DOHH2 (cell line): ENCODE data around the gene ERCC4.

Experiments
- H3F3A ChIP-seq: fragments of 200-600 bp; sonication (generic), shearing (Covaris generic); 2 replicates; pipeline ENCODE4 v1.6.0; 2016; ENCODE audit warnings: antibody characterized with exemption, mild to moderate bottlenecking; ENCODE audit not compliant: control insufficient read depth, insufficient read depth
- H3K27ac ChIP-seq: fragments of 200-600 bp; sonication (generic); 2 replicates; pipeline ENCODE4 v1.5.1; 2014; ENCODE audit warnings: low read depth, mild to moderate bottlenecking, low read length, moderate library complexity
- H3K27me3 ChIP-seq: fragments of 200-600 bp; sonication (generic); 2 replicates; pipeline ENCODE4 v1.6.1; 2014; ENCODE audit warnings: mild to moderate bottlenecking, low read length, mixed read lengths; ENCODE audit not compliant: control insufficient read depth
- H3K36me3 ChIP-seq: fragments of 200-600 bp; sonication (generic); 2 replicates; pipeline ENCODE4 v1.6.1; 2014; ENCODE audit warnings: mild to moderate bottlenecking, low read length, moderate library complexity, mixed read lengths; ENCODE audit not compliant: control insufficient read depth
- H3K4me1 ChIP-seq: fragments of 200-600 bp; sonication (generic); 2 replicates; pipeline ENCODE4 v1.6.1; 2014; ENCODE audit warnings: mild to moderate bottlenecking, low read length, mixed read lengths; ENCODE audit not compliant: control insufficient read depth
- H3K4me2 ChIP-seq: fragments of 200-600 bp; sonication (generic); 2 replicates; pipeline ENCODE4 v1.6.0; 2014; ENCODE audit warnings: mild to moderate bottlenecking, low read length, moderate library complexity
- H3K4me3 ChIP-seq: fragments of 200-600 bp; sonication (generic); 2 replicates; pipeline ENCODE4 v1.5.1; 2014; ENCODE audit warnings: mild to moderate bottlenecking, low read length, mixed read lengths
- H3K79me2 ChIP-seq: fragments of 200-600 bp; sonication (generic); 2 replicates; pipeline ENCODE4 v1.6.1; 2014; ENCODE audit warnings: mild to moderate bottlenecking, low read length, mixed read lengths; ENCODE audit not compliant: control insufficient read depth
- H3K9me2 ChIP-seq: fragments of 200-600 bp; sonication (generic); replicated peaks from 2 replicates; pipeline ENCODE4 v1.6.1; 2014; ENCODE audit warnings: mild to moderate bottlenecking, low read length, mixed read lengths; ENCODE audit not compliant: control insufficient read depth
- H3K9me3 ChIP-seq: fragments of 200-600 bp; sonication (generic); 2 replicates; pipeline ENCODE4 v1.6.1; 2014; ENCODE audit warnings: antibody characterized with exemption, low read length, mixed read lengths; ENCODE audit not compliant: control insufficient read depth, insufficient read depth
- H4K20me1 ChIP-seq: fragments of 200-600 bp; sonication (generic); 2 replicates; pipeline ENCODE4 v1.6.0; 2014; ENCODE audit warnings: low read depth, mild to moderate bottlenecking, antibody characterized with exemption, low read length, moderate library complexity; ENCODE audit not compliant: control insufficient read depth, insufficient read depth
- EZH2phosphoT487 ChIP-seq: fragments of 200-600 bp; sonication (generic); IDR thresholded peaks from 2 replicates; pipeline ENCODE4 v1.6.1; 2017; ENCODE audit warnings: borderline replicate concordance, mild to moderate bottlenecking, antibody characterized with exemption, low read length, moderate library complexity, mixed read lengths
- TF ChIP-seq, protein P1 (sequence below): fragments of 200-600 bp; sonication (generic); IDR thresholded peaks from one replicate; pipeline ENCODE4 v1.5.1; 2014; ENCODE audit warnings: antibody characterized with exemption, mild to moderate bottlenecking, low read depth, low read length; ENCODE audit not compliant: poor library complexity, severe bottlenecking

The ERCC4 gene

DNA sequence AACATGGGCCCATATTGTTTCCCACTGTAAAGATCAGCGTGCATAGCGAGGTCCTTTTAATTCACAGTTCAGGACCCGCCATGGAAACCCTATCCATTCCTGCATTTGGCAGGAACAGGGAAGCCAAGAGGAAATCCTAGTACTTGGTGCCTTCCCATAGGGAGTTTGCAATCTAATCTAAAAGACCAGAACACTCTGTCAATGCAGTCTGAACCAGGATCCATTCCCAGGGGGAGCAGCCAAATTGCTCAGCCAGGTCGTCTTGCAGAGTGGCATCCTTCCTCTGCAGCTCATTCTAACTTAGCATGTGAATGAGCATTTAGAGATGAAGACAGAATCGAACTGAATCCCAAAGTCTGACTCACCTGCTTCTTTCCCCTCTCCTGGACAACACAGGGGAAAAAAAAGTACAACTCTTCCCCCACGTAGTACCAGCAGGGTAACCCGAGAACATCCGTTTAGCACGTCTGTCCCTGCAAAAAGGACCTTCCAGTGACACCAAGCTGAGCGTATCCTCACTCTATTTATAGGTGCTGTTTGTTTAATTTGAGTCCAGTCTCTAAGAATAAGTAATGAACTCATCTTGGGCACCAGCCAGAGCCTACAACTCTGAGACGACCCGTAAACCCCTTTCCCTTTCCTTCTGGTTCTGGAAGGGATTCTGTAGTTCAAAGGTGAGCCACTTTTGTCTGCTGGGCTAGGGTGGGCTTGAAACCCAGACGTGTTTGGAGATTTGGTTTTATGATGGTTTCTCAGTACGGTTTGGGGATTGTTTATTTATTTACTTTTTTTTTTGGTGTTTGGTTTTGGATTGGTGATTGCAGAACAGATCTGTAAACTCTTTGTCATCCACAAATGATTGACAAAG lies 74.5 kb downstream of the ERCC4 start:
- Histone ChIP-seq H3K27ac (no peak overlapping the region), H4K20me1 (no peaks in the 10 kb centered on the region), H3K9me2 (no peaks in the 10 kb centered on the region), H3K36me3 (no peaks in the 10 kb centered on the region), H3K79me2 (no peaks in the 10 kb centered on the region), H3K9me3 (0 out of 2 replicates have a peak, but pooled peaks cover 2% of the 10 kb centered on the region), H3K4me1 (peaks cover 52% of the 10 kb centered on the region), H3K4me3 (no peak overlapping the region), H3K4me2 (no peak overlapping the region), H3K27me3 (no peaks in the 10 kb centered on the region), H3F3A (peaks cover 14% of the 10 kb centered on the region)
- no peak for TF ChIP-seq EZH2phosphoT487
- TF ChIP-seq, protein P1, sequence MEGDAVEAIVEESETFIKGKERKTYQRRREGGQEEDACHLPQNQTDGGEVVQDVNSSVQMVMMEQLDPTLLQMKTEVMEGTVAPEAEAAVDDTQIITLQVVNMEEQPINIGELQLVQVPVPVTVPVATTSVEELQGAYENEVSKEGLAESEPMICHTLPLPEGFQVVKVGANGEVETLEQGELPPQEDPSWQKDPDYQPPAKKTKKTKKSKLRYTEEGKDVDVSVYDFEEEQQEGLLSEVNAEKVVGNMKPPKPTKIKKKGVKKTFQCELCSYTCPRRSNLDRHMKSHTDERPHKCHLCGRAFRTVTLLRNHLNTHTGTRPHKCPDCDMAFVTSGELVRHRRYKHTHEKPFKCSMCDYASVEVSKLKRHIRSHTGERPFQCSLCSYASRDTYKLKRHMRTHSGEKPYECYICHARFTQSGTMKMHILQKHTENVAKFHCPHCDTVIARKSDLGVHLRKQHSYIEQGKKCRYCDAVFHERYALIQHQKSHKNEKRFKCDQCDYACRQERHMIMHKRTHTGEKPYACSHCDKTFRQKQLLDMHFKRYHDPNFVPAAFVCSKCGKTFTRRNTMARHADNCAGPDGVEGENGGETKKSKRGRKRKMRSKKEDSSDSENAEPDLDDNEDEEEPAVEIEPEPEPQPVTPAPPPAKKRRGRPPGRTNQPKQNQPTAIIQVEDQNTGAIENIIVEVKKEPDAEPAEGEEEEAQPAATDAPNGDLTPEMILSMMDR = no peak

DNA sequence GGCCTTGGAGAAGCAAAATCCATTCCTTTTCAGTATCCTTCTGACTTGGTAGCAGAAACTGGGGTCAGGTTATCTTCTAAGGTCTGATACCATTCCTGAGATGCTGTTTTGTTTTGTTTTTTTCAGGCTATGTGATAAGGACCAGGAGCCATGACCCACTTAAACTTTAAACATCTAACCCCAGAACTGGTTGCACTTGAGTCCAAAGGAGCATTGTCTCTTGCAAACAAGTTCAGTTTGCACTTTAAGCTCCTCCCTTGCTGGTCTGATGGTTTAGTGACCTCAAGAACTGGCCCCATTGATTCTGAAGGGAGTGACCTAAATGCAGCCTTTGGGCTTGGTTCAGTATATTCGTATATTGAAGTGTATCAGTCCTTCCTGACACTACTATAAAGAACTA lies 75.2 kb downstream of the ERCC4 start:
- H3K4me2 ChIP-seq = no peak overlapping the region
- no peak overlapping the region for H3K4me3 ChIP-seq
- no peaks in the 10 kb centered on the region for H3K79me2 ChIP-seq
- no peak overlapping the region for H3K27ac ChIP-seq
- H3K36me3 ChIP-seq = no peaks in the 10 kb centered on the region
- H3K9me3 ChIP-seq = 0 out of 2 replicates have a peak, but pooled peaks cover 2% of the 10 kb centered on the region
- no peaks in the 10 kb centered on the region for H4K20me1 ChIP-seq
- peaks cover 59% of the 10 kb centered on the region for H3K4me1 ChIP-seq
- no peaks in the 10 kb centered on the region for H3K27me3 ChIP-seq
- peaks cover 15% of the 10 kb centered on the region for H3F3A ChIP-seq
- TF ChIP-seq EZH2phosphoT487 = no peak
- TF ChIP-seq, protein P1 = no peak
- H3K9me2 ChIP-seq = no peaks in the 10 kb centered on the region

DNA sequence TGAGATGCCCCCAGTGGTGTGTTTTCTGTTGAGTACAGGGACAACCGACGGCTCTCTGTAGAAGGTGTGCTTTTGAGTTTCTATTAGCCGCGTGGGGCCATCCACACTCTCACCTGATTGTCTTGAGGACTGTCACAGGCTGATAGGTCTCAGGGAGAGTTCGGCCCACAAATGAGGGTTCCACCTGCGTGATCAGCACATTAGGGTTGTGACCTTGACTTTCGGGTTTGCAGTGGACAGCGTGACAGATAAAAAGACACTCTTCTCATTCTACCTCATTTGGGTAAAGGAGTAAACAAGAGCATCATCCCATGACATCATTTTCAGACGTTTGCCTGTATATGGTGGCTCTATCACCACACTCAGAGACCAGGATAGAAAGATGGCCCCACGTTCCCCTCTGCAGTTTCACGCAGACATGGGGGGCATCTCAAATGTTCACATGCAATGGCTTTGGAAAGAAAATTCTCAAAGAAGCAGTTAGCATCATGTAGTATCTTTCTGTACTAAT lies 76.9 kb downstream of the ERCC4 start:
- H3K27me3 ChIP-seq = no peaks in the 10 kb centered on the region
- 0 out of 2 replicates have a peak overlapping the region, but pooled peaks have one; percentile 43 for H3K4me3 ChIP-seq
- no peaks in the 10 kb centered on the region for H3K79me2 ChIP-seq
- no peaks in the 10 kb centered on the region for H3K9me2 ChIP-seq
- H3K4me1 ChIP-seq = peaks cover 63% of the 10 kb centered on the region
- no peaks in the 10 kb centered on the region for H4K20me1 ChIP-seq
- TF ChIP-seq, protein P1 = no peak
- no peak for TF ChIP-seq EZH2phosphoT487
- peak overlapping the region; percentile 82 for H3K27ac ChIP-seq
- H3K36me3 ChIP-seq = no peaks in the 10 kb centered on the region
- peak overlapping the region; percentile 62; the same call in 1 of the 2 replicates for H3K4me2 ChIP-seq
- H3F3A ChIP-seq = peaks cover 15% of the 10 kb centered on the region
- 0 out of 2 replicates have a peak, but pooled peaks cover 2% of the 10 kb centered on the region for H3K9me3 ChIP-seq
